Nephron (organoid): Measurements from ENCODE around the gene CCDC38.

Source experiments
- H3K27ac Mint-ChIP-seq, 3 experiments: 2 replicates each; pipeline ENCODE4 v1.8.0; 2020; ENCODE audit warnings: mixed read lengths in 3 of 3, mild to moderate bottlenecking in 2 of 3, moderate library complexity in 1 of 3
- H3K27me3 Mint-ChIP-seq: 2 replicates; pipeline ENCODE4 v1.8.0; 2021; ENCODE audit warnings: low read depth, mild to moderate bottlenecking, moderate library complexity, mixed read lengths
- H3K36me3 Mint-ChIP-seq: 2 replicates; pipeline ENCODE4 v1.8.0; 2020; ENCODE audit warnings: low read depth, mixed read lengths
- H3K4me1 Mint-ChIP-seq: 2 replicates; pipeline ENCODE4 v1.8.0; 2020; ENCODE audit warnings: mixed read lengths
- H3K4me3 Mint-ChIP-seq, 3 experiments: 2 replicates each; pipeline ENCODE4 v1.8.0; 2020; ENCODE audit warnings: mild to moderate bottlenecking in 3 of 3, mixed read lengths in 3 of 3, moderate library complexity in 2 of 3
- H3K9me3 Mint-ChIP-seq: 2 replicates; pipeline ENCODE4 v1.8.0; 2020; ENCODE audit warnings: mixed read lengths
- TF ChIP-seq, protein P1 (sequence below), 3 experiments: fragments of 200-600 bp; sonication (generic); IDR thresholded peaks; one replicate each; pipeline ENCODE4 v1.5.0; 2021; ENCODE audit warnings: antibody characterized with exemption in 3 of 3; ENCODE audit not compliant: unreplicated experiment in 3 of 3

The CCDC38 gene

DNA sequence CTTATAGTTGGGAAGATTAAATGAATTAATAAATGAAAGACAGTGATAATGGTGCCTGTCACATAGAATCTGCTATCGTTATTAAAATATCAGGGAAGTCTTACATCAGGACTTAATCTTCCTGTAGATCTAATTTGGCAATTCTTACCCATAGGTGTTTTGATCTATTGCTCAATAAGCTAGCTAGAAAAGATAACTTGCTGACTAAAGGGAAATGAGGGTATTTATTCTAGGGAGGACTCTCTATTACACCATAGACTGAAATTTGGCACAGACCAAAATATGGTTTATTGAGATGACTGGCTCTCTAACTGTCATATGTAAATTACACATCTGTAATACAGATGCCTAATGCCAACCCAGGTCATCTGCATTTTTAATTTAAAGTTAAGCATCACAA, 42.3 kb upstream of the CCDC38 start:
- Mint-ChIP-seq H3K36me3 (no peaks in the 10 kb centered on the region), H3K4me3 (no peak overlapping the region), H3K27me3 (no peaks in the 10 kb centered on the region), H3K27ac (no peak overlapping the region), H3K9me3 (no peaks in the 10 kb centered on the region), H3K4me1 (no peaks in the 10 kb centered on the region)
- TF ChIP-seq, protein P1, sequence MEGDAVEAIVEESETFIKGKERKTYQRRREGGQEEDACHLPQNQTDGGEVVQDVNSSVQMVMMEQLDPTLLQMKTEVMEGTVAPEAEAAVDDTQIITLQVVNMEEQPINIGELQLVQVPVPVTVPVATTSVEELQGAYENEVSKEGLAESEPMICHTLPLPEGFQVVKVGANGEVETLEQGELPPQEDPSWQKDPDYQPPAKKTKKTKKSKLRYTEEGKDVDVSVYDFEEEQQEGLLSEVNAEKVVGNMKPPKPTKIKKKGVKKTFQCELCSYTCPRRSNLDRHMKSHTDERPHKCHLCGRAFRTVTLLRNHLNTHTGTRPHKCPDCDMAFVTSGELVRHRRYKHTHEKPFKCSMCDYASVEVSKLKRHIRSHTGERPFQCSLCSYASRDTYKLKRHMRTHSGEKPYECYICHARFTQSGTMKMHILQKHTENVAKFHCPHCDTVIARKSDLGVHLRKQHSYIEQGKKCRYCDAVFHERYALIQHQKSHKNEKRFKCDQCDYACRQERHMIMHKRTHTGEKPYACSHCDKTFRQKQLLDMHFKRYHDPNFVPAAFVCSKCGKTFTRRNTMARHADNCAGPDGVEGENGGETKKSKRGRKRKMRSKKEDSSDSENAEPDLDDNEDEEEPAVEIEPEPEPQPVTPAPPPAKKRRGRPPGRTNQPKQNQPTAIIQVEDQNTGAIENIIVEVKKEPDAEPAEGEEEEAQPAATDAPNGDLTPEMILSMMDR (IDR thresholded peaks at IDR 0.05; ENCODE audit: unreplicated experiment in 3 of 3) = no peak

DNA sequence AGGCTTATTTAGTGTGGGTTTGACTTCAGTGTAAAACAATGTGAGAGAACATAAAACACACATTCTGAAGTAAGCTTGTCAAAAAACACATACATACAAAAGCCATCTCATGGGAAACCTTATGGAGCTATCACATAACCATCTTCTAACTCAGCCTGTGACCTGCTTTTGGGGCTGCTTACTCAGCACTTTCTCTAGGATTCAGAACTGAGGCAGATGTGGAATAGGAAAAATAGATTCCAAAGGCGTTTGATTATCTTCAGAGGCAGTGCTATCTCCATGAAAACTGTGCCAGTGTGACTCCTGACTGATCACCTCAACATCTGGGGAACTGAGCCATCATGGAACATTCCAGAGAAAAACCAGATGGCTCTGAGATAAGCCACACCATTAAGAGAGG, 40.2 kb upstream of the CCDC38 start:
- H3K4me3 Mint-ChIP-seq = no peak overlapping the region
- H3K4me1 Mint-ChIP-seq = no peaks in the 10 kb centered on the region
- H3K9me3 Mint-ChIP-seq = no peaks in the 10 kb centered on the region
- TF ChIP-seq, protein P1 (IDR thresholded peaks at IDR 0.05; ENCODE audit: unreplicated experiment in 3 of 3) = no peak
- no peaks in the 10 kb centered on the region for H3K36me3 Mint-ChIP-seq
- H3K27me3 Mint-ChIP-seq = no peaks in the 10 kb centered on the region
- no peak overlapping the region for H3K27ac Mint-ChIP-seq

DNA sequence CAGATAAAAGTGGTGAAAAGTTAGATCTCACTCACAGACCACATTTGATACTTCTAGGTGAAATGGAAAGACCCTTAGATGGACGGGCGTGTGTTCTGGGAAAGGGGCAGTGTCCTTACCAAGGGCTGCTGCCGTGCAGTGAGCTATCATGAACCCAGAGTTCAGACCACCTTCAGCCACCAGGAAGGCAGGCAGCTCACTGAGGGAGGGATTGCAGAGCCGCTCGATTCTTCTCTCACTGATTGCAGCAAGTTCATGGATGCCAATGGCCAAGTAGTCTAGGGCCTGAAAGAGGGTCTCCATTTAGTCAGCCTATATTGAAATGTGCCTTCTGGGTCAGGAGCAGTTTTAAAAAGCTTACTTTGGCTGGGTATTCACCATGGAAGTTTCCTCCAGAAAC, 38.0 kb upstream of the CCDC38 start:
- Mint-ChIP-seq H3K36me3 (no peaks in the 10 kb centered on the region), H3K4me1 (no peaks in the 10 kb centered on the region), H3K27me3 (no peaks in the 10 kb centered on the region), H3K27ac (no peak overlapping the region), H3K4me3 (no peak overlapping the region), H3K9me3 (no peaks in the 10 kb centered on the region)
- TF ChIP-seq, protein P1 (IDR thresholded peaks at IDR 0.05; ENCODE audit: unreplicated experiment in 3 of 3) = no peak

DNA sequence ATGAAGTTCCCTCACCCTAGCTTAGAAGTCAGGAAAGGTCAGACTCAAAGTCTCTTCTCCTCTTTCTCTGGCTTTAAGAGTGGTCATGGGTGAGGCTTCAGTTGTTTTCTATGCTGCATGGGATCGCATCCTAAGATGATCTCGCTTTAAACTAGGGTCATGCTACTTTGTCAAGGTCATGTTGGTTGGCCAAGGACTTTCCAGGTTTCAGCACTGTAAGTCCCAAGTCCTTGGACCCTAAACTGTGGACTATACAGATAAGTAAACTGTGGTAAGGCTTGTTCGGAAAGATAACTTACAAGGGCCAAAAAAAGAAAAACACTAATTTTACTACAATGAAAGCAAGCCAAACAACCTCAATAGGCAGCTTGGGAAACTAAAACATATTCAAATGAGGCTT, 36.4 kb upstream of the CCDC38 start:
- Mint-ChIP-seq H3K4me1 (peaks cover 6% of the 10 kb centered on the region), H3K4me3 (no peak overlapping the region), H3K27me3 (no peaks in the 10 kb centered on the region), H3K27ac (no peak overlapping the region), H3K36me3 (no peaks in the 10 kb centered on the region), H3K9me3 (no peaks in the 10 kb centered on the region)
- TF ChIP-seq, protein P1 (IDR thresholded peaks at IDR 0.05; ENCODE audit: unreplicated experiment in 3 of 3) = no peak

DNA sequence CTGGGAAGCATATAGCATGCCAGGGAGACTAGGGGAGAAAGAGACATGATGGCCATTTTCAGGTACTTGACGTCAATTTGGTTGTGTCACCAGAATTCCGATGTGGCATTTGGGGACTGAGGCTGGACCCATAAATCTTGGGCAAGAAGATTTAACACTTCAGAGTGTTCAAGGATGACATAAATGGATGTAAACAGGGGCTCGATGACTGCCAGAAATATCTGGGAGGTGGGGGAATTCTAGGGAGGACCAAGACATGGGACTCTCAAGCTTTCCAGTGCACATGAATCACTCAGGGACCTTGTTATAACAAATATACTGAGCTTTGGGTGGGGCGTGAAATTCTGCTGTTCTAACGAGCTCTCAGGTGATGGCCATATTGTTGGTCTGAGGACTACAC, 35.9 kb upstream of the CCDC38 start:
- Mint-ChIP-seq H3K4me3 (no peak overlapping the region), H3K9me3 (no peaks in the 10 kb centered on the region), H3K27me3 (no peaks in the 10 kb centered on the region), H3K36me3 (no peaks in the 10 kb centered on the region), H3K4me1 (peaks cover 6% of the 10 kb centered on the region), H3K27ac (no peak overlapping the region)
- TF ChIP-seq, protein P1 (IDR thresholded peaks at IDR 0.05; ENCODE audit: unreplicated experiment in 3 of 3) = no peak

DNA sequence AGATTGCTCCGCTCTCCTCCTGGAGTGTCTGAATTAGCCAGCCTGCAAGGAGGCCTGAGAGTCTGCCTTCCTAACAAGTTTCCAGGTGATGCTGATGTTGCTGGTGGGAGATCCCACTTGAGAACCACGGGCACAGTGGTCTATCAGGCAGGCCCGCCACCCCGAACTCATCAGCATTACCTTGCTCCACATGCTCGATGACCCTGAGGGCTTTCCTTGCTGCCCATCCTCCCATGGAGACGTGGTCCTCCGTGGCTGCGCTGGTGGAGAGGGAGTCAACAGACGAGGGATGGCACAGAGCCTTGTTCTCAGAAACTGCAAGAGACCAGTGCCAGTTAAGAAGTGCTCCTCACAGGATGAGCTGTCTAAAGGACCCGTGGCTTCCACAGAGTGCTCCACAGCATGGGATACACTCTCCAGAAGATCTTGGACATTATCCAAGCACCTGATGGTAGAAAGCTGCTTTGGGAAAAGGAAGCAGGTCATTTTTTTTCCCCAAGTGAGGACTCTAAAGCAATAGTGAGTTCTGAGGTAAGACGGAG, 35.4 kb upstream of the CCDC38 start:
- H3K4me1 Mint-ChIP-seq = peaks cover 6% of the 10 kb centered on the region
- H3K9me3 Mint-ChIP-seq = no peaks in the 10 kb centered on the region
- H3K27me3 Mint-ChIP-seq = no peaks in the 10 kb centered on the region
- H3K27ac Mint-ChIP-seq = no peak overlapping the region
- TF ChIP-seq, protein P1 (IDR thresholded peaks at IDR 0.05; ENCODE audit: unreplicated experiment in 3 of 3) = no peak
- no peak overlapping the region for H3K4me3 Mint-ChIP-seq
- no peaks in the 10 kb centered on the region for H3K36me3 Mint-ChIP-seq
